Muscle layer of colon (tissue), 2 donors: ENCODE measurements around the gene LPXN.
A peak's percentile ranks its signal among the peaks of the same experiment; 100 is the strongest.

ENCODE experiments used
- H3K27ac ChIP-seq: one replicate; pipeline ENCODE4 v1.7.0; 2013; ENCODE audit warnings: low read depth, mild to moderate bottlenecking, low read length, moderate library complexity
- H3K27me3 ChIP-seq, 2 donors: one replicate each; pipeline ENCODE4 v1.7.0; 2013; ENCODE audit warnings: low read length in 2 of 2, mild to moderate bottlenecking in 2 of 2; ENCODE audit not compliant: insufficient read depth in 2 of 2, control insufficient read depth in 1 of 2
- H3K36me3 ChIP-seq: one replicate; pipeline ENCODE4 v1.7.0; 2013; ENCODE audit warnings: mild to moderate bottlenecking, low read length; ENCODE audit not compliant: insufficient read depth
- H3K4me1 ChIP-seq: one replicate; pipeline ENCODE4 v1.7.0; 2013; ENCODE audit warnings: mild to moderate bottlenecking, low read length; ENCODE audit not compliant: insufficient read depth
- H3K4me3 ChIP-seq, 2 donors: one replicate each; pipeline ENCODE4 v1.7.0; 2013; ENCODE audit warnings: low read length in 2 of 2, low read depth in 1 of 2, mild to moderate bottlenecking in 1 of 2, moderate library complexity in 1 of 2
- H3K9ac ChIP-seq: one replicate; pipeline ENCODE4 v1.7.0; 2013; ENCODE audit warnings: low read length
- H3K9me3 ChIP-seq: one replicate; pipeline ENCODE4 v1.7.0; 2013; ENCODE audit warnings: mild to moderate bottlenecking, low read length
- donor health status: abdominal sarcoma.
- donor health status: Adenocarcinoma of cecum.

The LPXN gene

GRCh38 chr11:58600510-58600909 lies 24.9 kb upstream of the LPXN start:
- Histone ChIP-seq H3K9me3 (no peaks in the 10 kb centered on the region), H3K36me3 (no peaks in the 10 kb centered on the region), H3K4me1 (no peaks in the 10 kb centered on the region), H3K4me3 (no peak overlapping the region), H3K27ac (no peak overlapping the region), H3K9ac (no peak overlapping the region), H3K27me3 (no peaks in the 10 kb centered on the region)

- no peaks in the 10 kb centered on the region for H3K4me1 ChIP-seq
- H3K36me3 ChIP-seq = no peaks in the 10 kb centered on the region
- H3K9ac ChIP-seq = no peak overlapping the region
- no peak overlapping the region for H3K27ac ChIP-seq
- H3K27me3 ChIP-seq = no peaks in the 10 kb centered on the region
- H3K4me3 ChIP-seq = no peak overlapping the region
- no peaks in the 10 kb centered on the region for H3K9me3 ChIP-seq
Observed at GRCh38 chr11:58597486-58598144, 22.0 kb upstream of the LPXN start.

DNA sequence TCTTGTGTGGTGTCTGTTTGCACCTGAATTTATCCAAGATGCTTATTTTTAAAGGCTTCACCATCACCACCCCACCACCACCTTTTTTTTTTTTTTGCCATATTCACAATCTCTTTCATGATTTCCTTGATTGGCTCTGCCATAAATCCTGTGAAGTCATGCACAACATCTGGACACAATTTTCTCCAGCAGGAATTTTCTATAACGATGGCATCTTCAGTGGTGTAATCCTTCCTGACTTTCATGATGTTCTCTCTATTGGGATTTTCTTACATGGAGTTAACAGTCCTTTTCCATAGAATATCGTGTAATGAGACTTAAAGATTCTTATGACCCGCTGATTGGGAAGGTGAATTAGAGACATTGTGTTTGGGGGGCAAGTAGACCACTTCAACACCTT lies 21.0 kb upstream of the LPXN start:
- Histone ChIP-seq H3K27me3 (no peaks in the 10 kb centered on the region), H3K9me3 (no peaks in the 10 kb centered on the region), H3K4me1 (no peaks in the 10 kb centered on the region), H3K9ac (no peak overlapping the region), H3K36me3 (no peaks in the 10 kb centered on the region), H3K4me3 (no peak overlapping the region), H3K27ac (no peak overlapping the region)

DNA sequence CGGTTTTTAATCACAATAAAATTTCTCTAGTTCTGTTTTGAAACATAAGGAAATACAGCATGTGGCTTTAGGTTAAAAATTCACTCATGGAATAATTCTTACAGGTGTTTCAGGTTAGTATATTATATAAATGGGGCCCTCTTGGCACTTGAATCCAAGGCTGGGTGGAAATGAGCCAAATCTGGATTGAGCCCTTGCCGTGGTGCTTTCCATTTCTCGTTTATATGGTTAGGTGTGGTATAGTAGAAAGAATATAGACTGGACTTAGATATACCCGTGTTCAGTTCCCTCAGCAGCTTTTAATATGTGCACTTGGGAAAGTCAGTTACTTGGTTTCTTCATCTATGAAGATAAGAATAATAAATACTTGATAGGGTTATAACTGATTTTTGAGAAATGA lies 19.2 kb upstream of the LPXN start:
- H3K27ac ChIP-seq = no peak overlapping the region

DNA sequence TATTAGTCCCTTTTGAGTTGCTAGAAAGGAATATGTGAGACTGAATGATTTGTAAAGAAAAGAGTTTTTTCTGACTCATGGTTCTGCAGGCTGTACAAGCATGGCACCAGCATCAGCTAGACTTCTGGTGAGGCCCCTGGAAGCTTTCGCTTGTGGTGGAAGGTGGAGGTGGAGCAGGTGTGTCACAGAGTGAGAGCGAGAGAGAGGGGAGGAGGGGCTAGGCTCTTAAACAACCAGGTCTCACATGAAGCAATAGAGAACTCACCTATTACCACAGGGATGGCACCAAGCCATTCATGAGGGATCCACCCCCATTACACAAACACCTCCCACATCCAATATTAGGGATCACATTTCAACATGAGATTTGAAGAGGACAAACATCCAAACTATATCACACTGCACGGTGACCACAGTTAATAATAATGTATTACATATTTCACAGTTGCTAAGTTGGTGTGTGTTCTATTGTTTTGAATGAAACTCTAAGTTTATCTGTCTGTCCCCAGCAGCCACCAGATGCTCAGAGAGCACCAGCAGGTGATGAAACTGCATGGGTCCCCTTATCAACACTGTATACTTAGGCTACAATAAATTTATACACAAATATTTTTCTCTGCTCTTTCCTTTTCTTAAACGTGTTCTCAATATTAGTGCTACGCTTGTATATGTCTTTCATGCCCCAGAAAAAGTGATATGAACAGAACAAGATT lies 17.3 kb upstream of the LPXN start:
- no peak overlapping the region for H3K27ac ChIP-seq
- no peaks in the 10 kb centered on the region for H3K4me1 ChIP-seq
- no peak overlapping the region for H3K9ac ChIP-seq

More for the DNA sequence above, 19.2 kb upstream of the LPXN start:
- Histone ChIP-seq H3K9me3 (no peaks in the 10 kb centered on the region), H3K4me3 (no peak overlapping the region), H3K4me1 (no peaks in the 10 kb centered on the region), H3K27me3 (no peaks in the 10 kb centered on the region), H3K9ac (no peak overlapping the region), H3K36me3 (no peaks in the 10 kb centered on the region)

DNA sequence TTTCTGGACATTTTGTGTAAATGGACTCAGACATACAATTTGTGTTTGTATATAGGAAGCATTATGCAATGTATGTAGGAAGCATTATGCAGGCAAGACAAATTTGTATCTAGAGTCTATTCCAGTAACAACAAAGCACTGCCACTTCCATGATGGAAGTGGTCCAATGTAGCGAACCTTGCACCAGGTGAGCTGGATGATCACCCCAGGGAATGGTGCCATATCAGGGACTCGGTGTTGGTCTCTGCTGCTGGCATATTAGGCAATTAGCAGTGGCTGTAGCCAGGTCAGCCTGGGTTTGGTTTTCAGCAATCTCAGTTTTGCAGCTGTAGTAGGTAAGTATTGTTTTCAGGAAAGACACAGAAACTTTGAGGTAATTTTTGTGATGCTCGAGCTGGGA lies 16.0 kb upstream of the LPXN start:
- no peak overlapping the region for H3K27ac ChIP-seq
- H3K4me3 ChIP-seq = no peak overlapping the region
- no peaks in the 10 kb centered on the region for H3K27me3 ChIP-seq
- H3K9ac ChIP-seq = no peak overlapping the region
- no peaks in the 10 kb centered on the region for H3K9me3 ChIP-seq
- H3K4me1 ChIP-seq = no peaks in the 10 kb centered on the region
- H3K36me3 ChIP-seq = no peaks in the 10 kb centered on the region

More for the DNA sequence above, 17.3 kb upstream of the LPXN start:
- no peaks in the 10 kb centered on the region for H3K9me3 ChIP-seq
- H3K27me3 ChIP-seq = no peaks in the 10 kb centered on the region
- H3K36me3 ChIP-seq = no peaks in the 10 kb centered on the region
- no peak overlapping the region for H3K4me3 ChIP-seq

- H3K4me3 ChIP-seq = no peak overlapping the region
- H3K9me3 ChIP-seq = no peaks in the 10 kb centered on the region
- no peaks in the 10 kb centered on the region for H3K27me3 ChIP-seq
- peaks cover 18% of the 10 kb centered on the region for H3K4me1 ChIP-seq
- H3K36me3 ChIP-seq = no peaks in the 10 kb centered on the region
- no peak overlapping the region for H3K27ac ChIP-seq
- H3K9ac ChIP-seq = no peak overlapping the region
Observed at GRCh38 chr11:58586998-58587397, 11.3 kb upstream of the LPXN start.

DNA sequence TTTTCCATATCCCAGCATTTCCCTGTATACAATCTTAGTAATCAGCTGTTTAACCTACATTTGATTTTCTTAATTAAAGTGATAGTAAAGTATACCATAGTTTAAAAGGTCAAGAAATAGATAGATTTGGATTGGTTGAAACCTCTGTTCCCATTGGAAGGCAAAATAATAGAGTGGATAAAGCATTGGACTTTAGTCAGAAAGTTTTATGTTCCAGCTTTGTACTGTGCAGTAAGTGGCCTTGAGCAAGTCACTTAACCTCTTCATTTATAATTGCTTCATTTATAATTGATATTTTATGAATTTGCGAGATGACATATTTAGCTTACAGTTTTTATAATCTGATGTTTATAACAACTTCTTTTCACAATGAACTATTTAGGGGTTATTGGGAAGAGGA lies 6.8 kb upstream of the LPXN start:
- no peak overlapping the region for H3K9ac ChIP-seq
- H3K4me3 ChIP-seq = no peak overlapping the region
- H3K27ac ChIP-seq = no peak overlapping the region
- H3K27me3 ChIP-seq = no peaks in the 10 kb centered on the region
- H3K9me3 ChIP-seq = no peaks in the 10 kb centered on the region
- H3K36me3 ChIP-seq = no peaks in the 10 kb centered on the region
- H3K4me1 ChIP-seq = peaks cover 33% of the 10 kb centered on the region

- no peaks in the 10 kb centered on the region for H3K36me3 ChIP-seq
- H3K9me3 ChIP-seq = no peaks in the 10 kb centered on the region
- H3K9ac ChIP-seq = peak overlapping the region; percentile 84
- H3K27me3 ChIP-seq = no peaks in the 10 kb centered on the region
- peaks cover 54% of the 10 kb centered on the region for H3K4me1 ChIP-seq
- peak overlapping the region; percentile 95 for H3K27ac ChIP-seq
- peak overlapping the region; percentile 93 to 94 for H3K4me3 ChIP-seq
Observed at GRCh38 chr11:58580311-58580710, 4.7 kb upstream of the LPXN start.

- H3K27me3 ChIP-seq = no peaks in the 10 kb centered on the region
- no peaks in the 10 kb centered on the region for H3K36me3 ChIP-seq
- peak overlapping the region; percentile 84 for H3K9ac ChIP-seq
- peaks cover 60% of the 10 kb centered on the region for H3K4me1 ChIP-seq
- H3K4me3 ChIP-seq = peak overlapping the region; percentile 93 to 94
- no peaks in the 10 kb centered on the region for H3K9me3 ChIP-seq
- peak overlapping the region; percentile 95 for H3K27ac ChIP-seq
Observed at GRCh38 chr11:58579192-58580129, 3.8 kb upstream of the LPXN start.

DNA sequence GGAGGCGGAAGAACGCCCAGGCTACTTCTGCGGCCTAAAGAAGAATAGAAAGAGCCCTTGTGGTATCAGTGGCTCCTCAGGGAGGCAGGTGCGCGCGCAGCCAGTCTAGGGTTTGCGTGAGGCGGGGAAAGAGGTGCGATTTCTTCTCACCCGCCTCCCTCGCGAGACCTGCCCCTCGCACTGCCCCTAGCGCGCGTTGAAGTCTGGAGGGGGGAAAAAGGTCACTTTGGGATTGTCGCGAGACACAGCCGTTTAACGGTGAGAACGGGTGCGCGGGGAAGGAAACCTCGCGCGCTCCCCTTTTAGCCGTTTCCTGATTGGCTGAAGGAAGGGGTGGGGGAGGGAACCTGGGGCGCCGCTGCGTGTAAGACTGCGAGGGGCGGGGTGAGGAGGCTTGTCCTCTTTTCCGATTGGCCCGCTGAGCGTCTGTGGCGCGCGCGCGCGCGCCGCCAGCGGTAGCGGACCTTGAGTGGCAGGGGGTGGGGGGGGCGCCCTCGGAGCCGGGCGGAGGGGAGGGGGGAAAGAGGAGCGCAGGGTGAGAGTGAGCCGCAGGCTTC lies 3.1 kb upstream of the LPXN start, which contains the start of gene ZFP91:
ZFP91 (plus strand) TSS at position 429 of the 557 bp plus-strand sequence. CDS start 219 bp downstream, outside the sequence.
- Histone ChIP-seq H3K4me3 (peak within 1 kb of the TSS; percentile 93 to 94), H3K9me3 (no peaks in the 10 kb centered on the region), H3K9ac (peak within 1 kb of the TSS; percentile 98), H3K27ac (peak within 1 kb of the TSS; percentile 95), H3K36me3 (no peaks in the 10 kb centered on the region), H3K4me1 (peaks cover 63% of the 10 kb centered on the region), H3K27me3 (no peaks in the 10 kb centered on the region)
